Measurements from ENCODE around the gene ANAPC10. TPM values are rescaled to one million over a fixed set of nuclear protein-coding genes. Genes with fewer than 3 reads are reported as not detected.
"Not testable (repeated sequence)": the region's sequence is repeated elsewhere in the genome, so short reads cannot be mapped to it uniquely, and the experiment has no call there.

The ANAPC10 gene
- polyA plus RNA-seq, 2 of the 4 experiments (the other 2 are of a cell fraction) = 16.4 to 33.8 TPM

GRCh38 chr4:145003675-145004074 lies 94.3 kb downstream of the ANAPC10 start:
- DNase-seq (ENCODE audit: low read depth in 1 of 2, low spot score in 1 of 2) (no peak), FAIRE-seq (no peak), ATAC-seq (no peak)
- H3K4me1 ChIP-seq = no peaks in the 10 kb centered on the region
- H3K9me3 ChIP-seq = no peaks in the 10 kb centered on the region
- H3K27ac ChIP-seq = no peak overlapping the region
- ChIA-PET CTCF (no interaction called here), POLR2A (no interaction called here)
- H3K4me2 ChIP-seq = no peak overlapping the region
- no peak for TF ChIP-seq RARB (CRISPR knock-in tag; IDR thresholded peaks at IDR 0.05)
- TF ChIP-seq POLR2AphosphoS2 (conservative IDR thresholded peaks at IDR 0.05; ENCODE audit: low read length) = no peak
- TF ChIP-seq REST (IDR thresholded peaks at IDR 0.05) = no peak
- TF ChIP-seq BCL3 (IDR thresholded peaks at IDR 0.05) = no peak
- no peak for TF ChIP-seq RNF2 (IDR thresholded peaks at IDR 0.05; ENCODE audit: borderline replicate concordance, low read depth)
- TF ChIP-seq NPAS2 (CRISPR knock-in tag; IDR thresholded peaks at IDR 0.05; ENCODE audit: borderline replicate concordance) = no peak
- TF ChIP-seq RFX5 (IDR thresholded peaks at IDR 0.05) = no peak
- TF ChIP-seq EHMT2 (IDR thresholded peaks at IDR 0.05; ENCODE audit: low read depth) = no peak
- no peak for TF ChIP-seq RAD21 (conservative IDR thresholded peaks at IDR 0.05 in 1 of 2, IDR thresholded peaks at IDR 0.05 in 1 of 2)
- TF ChIP-seq NR3C1 (IDR thresholded peaks at IDR 0.05) = no peak
- TF ChIP-seq ZC3H11A (IDR thresholded peaks at IDR 0.05) = no peak
- no peak for TF ChIP-seq PBX3 (IDR thresholded peaks at IDR 0.05)
- no peak for TF ChIP-seq KDM5A (IDR thresholded peaks at IDR 0.05)
- TF ChIP-seq KDM1A (IDR thresholded peaks at IDR 0.05; ENCODE audit: low read depth) = no peak
- TF ChIP-seq BHLHE40 (IDR thresholded peaks at IDR 0.05; ENCODE audit: low read depth, low read length) = no peak
- 89% methylated on average over 2 of the region's 2 CpGs for WGBS (ENCODE audit: missing lambda C conversion rate)
- H3K4me3 ChIP-seq = no peak overlapping the region

GRCh38 chr4:145001635-145002034 lies 96.4 kb downstream of the ANAPC10 start:
- WGBS (ENCODE audit: missing lambda C conversion rate) = 93% methylated on average over 3 of the region's 3 CpGs
- no peak overlapping the region for H3K27ac ChIP-seq
- ChIA-PET POLR2A (no interaction called here), CTCF (no interaction called here)
- no peak for TF ChIP-seq EHF (CRISPR knock-in tag; IDR thresholded peaks at IDR 0.05)
- no peak for TF ChIP-seq NFE2L2 (conservative IDR thresholded peaks at IDR 0.05; ENCODE audit: low read length)
- no peak for TF ChIP-seq REST (IDR thresholded peaks at IDR 0.05)
- TF ChIP-seq ZC3H11A (IDR thresholded peaks at IDR 0.05) = no peak
- no peak for TF ChIP-seq HEYL (CRISPR knock-in tag; IDR thresholded peaks at IDR 0.05)
- TF ChIP-seq MAZ (IDR thresholded peaks at IDR 0.05; ENCODE audit: borderline replicate concordance, low read depth, low read length) = no peak
- no peak for TF ChIP-seq ZNF302 (CRISPR knock-in tag; IDR thresholded peaks at IDR 0.05)
- H3K4me3 ChIP-seq = no peak overlapping the region
- FAIRE-seq (no peak), ATAC-seq (no peak), DNase-seq (ENCODE audit: low read depth in 1 of 2, low spot score in 1 of 2) (no peak)
- H3K9me3 ChIP-seq = no peaks in the 10 kb centered on the region
- H3K4me2 ChIP-seq = no peak overlapping the region
- no peaks in the 10 kb centered on the region for H3K4me1 ChIP-seq

- ATAC-seq; H3K27ac ChIP-seq; CTCF ChIA-PET; H3K9me3 ChIP-seq; H3K4me2 ChIP-seq; POLR2A ChIA-PET; H3K4me1 ChIP-seq; H3K4me3 ChIP-seq; FAIRE-seq; DNase-seq (ENCODE audit: low read depth in 1 of 2, low spot score in 1 of 2): not testable (repeated sequence)
- WGBS (ENCODE audit: missing lambda C conversion rate) = 82% methylated on average over 5 of the region's 5 CpGs
Observed at GRCh38 chr4:145000656-145001055, 97.3 kb downstream of the ANAPC10 start.
